Measurements from ENCODE around the gene TECR.

- TF ChIP-seq CTCF (IDR thresholded peaks at IDR 0.05) = no peak
- TF ChIP-seq POLR2A (IDR thresholded peaks at IDR 0.05) = no peak
These were observed 30.8 kb downstream of the TECR start for GRCh38 chr19:14559916-14560775.
